ENCODE measurements around the gene CHORDC1.
"Not testable (repeated sequence)": the region's sequence is repeated elsewhere in the genome, so short reads cannot be mapped to it uniquely, and the experiment has no call there.

The CHORDC1 gene

DNA sequence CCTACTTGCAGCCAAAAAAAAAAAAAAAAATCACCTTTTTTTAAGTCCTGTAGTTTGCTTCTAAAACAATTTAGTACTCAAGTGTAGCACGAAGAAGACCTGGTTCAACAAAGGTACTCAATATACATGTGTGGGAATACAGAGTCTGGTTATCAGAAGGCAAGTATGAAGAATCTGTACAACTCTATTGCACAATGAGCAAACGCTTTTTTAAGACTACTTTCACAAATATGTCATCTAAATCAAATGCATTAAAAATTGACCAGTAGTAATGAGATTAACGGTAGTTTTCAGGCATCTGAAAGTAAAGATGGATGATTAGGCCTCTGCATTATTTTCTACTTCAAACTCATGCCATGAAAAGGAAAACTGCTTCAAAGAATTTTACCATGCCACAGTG is 9.5 kb downstream of the CHORDC1 start:
- DNase-seq = no peak

DNA sequence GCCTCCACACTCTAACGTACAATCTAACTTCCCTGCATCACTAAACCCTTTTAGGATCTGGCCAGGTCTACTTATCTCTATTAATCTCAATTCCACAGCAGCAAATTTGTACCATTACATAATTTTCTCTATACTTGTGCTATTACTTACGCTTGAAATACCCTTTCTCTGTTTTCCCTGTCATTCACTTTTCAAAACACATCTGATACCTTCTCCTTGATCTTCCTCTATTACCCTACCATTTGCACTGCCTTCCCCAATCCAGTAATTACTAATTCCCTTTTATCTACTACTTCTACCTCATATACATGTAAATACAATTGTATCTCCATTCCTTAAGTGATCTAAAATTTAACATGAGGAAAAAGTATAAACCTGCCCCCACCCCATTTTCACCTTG is 14.0 kb downstream of the CHORDC1 start:
- no peak for DNase-seq

DNA sequence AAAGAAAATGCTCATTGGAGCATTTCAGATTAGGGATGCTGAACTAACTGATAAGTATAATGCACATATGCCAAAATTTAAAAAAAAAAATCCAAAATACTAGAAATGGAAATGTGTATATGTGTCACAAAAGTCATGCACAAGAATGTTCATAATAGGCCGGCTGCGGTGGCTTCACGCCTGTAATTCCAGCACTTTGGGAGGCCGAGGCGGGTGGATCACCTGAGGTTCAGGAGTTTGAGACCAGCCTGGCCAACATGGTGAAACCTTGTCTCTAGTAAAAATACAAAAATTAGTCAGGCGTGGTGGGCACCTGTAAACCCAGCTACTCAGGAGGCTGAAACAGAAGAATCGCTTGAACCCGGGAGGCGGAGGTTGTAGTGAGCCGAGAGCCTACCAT is 14.9 kb downstream of the CHORDC1 start:
- DNase-seq = not testable (repeated sequence)

DNA sequence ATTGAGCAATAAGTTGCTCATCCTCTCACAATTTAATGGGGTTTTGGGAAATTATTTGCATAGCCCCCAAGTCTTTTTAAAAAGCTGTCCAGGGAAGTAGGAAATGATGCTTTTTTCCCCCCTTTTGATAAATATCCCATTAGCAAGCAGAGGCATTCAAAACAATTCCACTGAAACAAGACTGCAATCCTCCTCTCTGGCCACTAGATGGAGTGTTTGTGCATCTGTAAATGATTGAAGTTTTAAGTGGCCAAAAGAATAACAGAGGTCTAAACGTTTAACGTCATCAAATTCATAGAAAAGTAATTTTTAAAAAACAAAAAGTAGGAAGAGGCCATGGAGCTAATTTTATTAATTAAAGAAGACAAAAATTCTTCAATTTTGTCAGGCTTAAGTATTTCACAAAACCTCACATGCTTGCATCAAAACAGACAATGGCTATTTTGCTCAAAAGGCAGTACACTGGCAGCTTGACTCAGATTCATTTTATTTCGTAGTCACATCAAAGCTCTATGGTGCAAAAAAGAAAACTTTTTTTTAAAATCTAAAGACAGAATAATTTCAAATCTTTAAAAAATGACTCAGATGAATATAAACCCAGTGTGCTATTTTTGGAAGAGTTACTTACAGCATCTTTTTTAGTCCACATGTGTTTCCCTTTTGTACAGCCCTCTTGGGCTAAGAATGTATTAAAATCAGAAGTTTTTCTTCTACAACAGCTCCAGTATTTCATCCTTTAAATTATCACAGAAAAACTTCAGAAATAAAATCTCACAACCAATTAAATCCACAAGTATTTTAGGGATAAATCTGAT is 17.8 kb downstream of the CHORDC1 start:
- no peak for DNase-seq

DNA sequence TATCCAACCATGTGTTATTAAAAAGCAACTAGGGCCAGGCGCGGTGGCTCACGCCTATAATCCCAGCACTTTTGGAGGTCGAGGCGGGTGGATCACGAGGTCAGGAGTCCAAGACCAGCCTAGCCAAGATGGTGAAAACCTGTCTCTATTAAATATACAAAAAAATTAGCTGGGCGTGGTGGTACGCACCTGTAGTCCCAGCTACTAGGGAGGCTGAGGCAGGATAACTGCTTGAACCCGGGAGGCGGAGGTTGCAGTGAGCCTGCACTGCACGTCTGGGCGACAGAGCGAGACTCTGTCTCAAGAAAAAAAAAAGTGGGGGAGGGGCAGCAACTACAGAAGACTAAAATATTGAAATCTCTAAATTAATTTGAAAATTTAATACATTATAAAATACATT is 18.4 kb downstream of the CHORDC1 start:
- DNase-seq = no peak

DNA sequence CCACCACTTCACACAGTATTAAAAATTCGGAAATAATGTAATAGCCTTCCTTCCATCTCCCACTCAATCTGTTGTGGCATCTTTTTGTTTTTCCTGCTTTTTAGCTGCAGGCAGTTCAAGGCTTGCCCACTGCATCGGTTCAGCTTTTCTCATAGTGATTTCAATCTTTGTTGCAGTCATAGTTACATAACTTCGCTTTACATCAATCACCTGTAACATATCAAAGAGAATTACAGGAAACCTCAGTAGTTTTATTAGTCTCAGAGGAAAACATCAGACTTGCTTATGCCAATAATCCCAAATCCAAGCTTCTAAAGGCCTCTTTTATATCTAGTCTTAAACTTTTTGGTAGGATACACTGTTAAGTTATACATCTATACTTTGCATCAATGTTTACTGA is 20.5 kb downstream of the CHORDC1 start:
- no peak for DNase-seq

DNA sequence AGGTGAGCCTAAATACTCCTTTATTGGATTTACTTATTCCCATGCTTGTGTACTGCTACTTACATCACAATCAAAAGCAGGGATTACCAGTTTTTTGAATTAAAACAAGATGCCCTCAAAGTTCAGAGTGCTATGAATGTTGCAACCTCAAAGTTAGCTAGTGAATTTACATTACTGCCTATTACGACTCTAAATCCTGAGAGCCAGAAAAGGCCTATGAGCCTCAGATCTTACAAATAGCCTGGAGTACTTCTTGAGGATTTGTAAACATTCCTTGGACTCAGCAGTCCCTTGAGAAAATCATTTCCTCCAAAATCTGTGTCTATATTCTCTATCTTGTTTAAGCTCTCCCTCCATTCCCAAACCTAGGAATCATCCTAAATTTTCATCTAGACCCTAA is 25.5 kb downstream of the CHORDC1 start:
- no peak for DNase-seq

DNA sequence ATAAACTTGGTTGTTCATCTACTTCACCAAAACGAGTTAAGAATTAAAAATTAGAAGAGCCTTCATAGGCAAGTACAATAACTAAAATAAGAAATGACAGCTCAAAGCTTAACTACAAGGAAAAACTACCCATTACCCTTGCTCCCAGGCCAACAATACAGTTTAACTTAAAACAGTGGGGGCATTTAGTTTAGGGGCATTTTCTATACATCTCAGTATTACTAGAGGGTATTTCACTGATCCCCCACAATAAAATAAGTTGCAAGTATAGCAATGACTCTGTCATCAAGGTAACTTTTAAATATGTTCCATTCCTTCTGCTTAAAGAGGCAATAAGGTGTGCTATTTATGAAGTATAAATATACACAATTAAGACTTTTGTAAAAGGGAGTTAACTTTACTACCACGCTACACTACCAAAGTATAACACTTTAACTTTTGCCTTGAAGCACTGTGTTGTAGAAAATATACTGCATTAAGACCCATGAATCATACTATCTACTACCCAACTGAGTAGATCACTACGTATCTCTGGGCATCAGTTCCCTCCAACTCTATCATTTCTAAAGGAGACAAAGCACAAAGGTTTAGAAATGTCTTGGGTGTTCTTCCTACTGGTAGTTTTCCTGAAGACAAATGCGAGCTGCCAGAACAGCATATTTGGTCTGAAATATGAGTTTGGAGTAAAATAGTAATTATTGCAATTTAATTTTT is 29.8 kb downstream of the CHORDC1 start:
- DNase-seq = no peak

DNA sequence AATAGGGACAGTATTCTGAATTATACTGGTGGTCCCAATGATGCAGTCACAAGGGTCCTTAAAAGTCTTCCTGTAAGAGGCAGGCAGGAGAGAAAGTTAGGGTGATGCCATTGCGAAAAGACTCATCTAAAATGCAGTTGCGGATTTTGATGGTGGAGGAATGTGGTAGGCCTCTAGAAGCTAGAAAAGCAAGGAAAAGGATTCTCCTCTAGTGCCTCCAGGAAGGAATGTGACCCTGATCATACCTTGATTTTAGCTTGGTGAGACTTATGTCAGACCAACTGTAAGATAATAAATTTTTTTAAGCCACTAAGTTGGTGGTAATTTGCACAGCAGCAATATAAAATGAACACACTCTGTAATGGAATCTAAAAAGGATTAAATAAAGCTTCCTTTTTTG is 33.8 kb downstream of the CHORDC1 start:
- no peak for DNase-seq

DNA sequence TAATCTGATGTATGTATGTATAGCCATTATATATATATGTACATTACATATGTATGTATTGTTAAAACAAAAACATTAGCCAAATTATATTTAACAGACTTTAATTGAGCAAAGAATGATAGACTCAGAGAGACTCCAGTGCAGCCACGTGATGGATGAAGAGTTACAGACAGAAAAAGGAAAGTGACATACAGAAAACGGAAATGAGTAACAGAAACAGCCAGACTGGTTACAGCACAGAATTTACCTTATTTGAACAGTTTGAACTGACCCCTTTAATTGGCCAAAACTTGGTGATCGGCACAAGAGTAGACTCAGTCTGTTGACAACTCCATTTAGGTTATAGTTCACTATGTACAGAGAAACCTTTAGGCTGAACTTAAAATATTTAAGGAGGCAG is 35.0 kb downstream of the CHORDC1 start:
- DNase-seq = no peak

DNA sequence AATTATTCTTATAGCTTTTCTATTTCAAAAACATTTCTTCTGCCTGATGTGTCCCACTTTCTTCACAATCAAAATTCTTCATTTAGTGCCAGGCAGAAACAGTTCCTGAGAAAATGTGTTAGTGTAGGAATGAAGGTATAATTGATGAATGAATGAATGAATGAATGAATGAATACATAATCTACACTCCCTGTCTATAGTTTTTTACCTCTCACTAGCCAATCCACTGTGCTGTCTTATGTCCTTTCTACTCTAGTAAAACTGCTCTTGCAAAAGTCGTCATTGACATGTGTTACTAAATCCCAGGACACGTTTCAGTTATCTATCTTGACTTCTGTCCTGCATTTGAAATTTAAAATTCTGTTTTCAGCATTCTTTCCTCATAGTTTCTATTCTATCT is 42.9 kb downstream of the CHORDC1 start:
- DNase-seq = no peak

DNA sequence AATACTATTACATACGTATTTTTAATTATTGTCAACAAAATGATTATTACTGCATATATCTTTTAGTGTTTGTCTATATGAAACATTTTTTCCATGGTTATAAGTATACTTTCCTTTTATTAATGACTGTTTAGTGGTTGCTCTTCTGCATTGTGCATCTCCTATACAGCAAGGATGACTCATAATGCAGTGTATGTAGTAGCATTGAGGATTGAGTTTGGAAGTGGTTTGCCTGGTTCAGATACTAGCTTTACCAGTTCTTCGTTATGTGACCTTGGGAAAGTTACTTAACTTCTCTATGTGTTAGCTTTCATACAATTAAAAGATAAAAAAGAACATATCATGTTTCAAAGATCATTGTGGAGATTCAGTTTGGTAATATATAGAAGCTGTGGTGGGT is 44.1 kb downstream of the CHORDC1 start:
- DNase-seq = no peak

DNA sequence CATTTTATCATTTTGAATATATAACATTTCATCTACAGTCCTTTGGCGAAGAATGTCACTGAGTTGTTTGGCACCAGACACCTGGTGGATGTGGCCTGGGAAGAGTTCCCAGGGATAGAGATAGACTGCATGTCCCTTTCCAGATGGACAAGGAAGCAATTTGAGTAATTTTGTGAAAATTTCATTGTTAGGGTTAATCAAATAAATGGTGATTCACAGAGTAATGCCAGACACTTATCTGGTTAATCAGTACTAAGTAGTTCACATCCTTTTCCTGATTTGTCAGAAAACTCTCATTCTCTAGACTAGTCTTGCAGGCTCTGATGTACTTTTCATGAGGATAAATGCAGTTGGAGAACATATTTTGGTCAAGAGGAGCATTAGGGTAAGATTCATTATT is 46.8 kb downstream of the CHORDC1 start:
- DNase-seq = no peak

DNA sequence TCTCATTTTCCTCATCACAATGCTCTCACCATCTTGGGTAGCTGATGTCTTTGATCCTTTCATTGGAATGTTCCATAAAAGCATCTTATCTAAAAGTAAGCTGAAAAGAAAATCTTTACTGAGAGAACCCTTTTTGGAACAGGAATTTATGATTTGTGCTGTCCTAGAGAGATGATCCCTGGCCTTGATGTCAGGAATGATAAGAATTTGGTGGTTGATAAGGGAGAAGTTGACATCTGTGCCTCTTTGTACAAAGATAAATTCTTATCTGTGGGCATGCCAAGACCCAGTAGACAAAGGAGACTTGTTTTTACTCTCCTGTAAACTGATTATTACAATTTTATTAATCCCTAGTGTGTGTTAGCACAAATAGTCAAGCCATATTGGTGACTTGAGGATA is 51.5 kb downstream of the CHORDC1 start:
- DNase-seq = no peak

DNA sequence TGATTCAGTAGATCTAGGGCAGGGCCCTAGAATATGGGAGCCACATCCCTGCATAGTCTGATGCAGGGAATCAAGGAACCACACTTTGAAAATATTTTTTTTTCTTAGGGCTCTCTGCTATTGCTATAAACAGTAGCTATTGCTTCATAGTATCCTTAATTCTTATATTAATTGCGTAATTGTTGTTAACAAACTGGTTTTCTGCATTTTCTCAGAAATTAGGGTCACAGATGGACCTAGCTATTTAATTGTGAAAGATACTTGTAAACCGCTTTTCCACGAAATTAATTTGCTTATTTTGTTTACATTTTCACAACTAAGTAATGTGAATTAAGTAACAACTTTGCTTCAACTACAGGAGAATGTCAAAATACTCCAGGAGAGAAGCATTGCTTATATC is 54.3 kb downstream of the CHORDC1 start:
- DNase-seq = no peak

DNA sequence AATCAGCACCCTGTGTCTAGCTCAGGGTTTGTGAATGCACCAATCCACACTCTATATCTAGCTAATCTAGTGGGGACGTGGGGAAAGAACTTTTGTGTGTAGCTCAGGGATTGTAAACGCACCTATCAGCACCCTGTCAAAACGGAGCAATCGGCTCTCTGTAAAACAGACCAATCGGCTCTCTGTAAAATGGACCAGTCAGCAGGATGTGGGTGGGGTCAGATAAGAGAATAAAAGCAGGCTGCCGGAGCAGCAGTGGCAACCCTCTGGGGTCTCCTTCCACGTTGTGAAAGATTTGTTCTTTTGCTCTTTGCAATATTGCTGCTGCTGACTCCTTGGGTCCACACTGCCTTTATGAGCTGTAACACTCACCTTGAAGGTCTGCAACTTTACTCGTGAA is 55.1 kb downstream of the CHORDC1 start:
- not testable (repeated sequence) for DNase-seq

DNA sequence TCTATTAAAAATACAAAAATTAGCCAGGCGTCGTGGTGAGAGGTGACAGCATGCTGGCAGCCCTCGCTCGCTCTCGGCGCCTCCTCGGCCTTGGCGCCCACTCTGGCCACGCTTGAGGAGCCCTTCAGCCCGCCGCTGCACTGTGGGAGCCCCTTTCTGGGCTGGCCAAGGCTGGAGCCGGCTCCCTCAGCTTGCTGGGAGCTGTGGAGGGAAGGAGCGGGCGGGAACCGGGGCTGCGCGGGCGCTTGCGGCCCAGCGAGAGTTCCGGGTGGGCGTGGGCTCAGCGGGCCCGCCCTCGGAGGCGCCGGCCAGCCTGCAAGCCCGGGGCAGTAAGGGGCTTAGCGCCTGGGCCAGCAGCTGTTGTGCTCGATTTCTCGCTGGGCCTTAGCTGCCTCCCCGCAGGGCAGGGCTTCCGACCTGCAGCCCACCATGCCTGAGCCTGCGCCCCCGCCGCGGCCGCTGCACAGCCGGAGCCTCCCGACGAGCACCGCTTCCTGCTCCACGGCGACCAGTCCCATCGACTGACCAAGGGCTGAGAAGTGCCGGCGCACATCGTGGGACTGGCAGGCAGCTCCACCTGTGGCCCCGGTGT is 55.8 kb downstream of the CHORDC1 start:
- not testable (repeated sequence) for DNase-seq
